Fibroblast of lung (primary cell): ENCODE results near the gene DOCK4.

Experiments
- CTCF ChIP-seq, 2 donors: IDR thresholded peaks in 1 of 2; conservative IDR thresholded peaks in 1 of 2; 1 replicate in 1 of 2; 2 replicates in 1 of 2; pipeline ENCODE4 v1.5.1; 2011 to 2012; ENCODE audit warnings: low read length in 2 of 2, control low read depth in 1 of 2, inconsistent platforms in 1 of 2, low read depth in 1 of 2, mild to moderate bottlenecking in 1 of 2
- EZH2 ChIP-seq: IDR thresholded peaks from 2 replicates; pipeline ENCODE4 v1.5.1; 2012; ENCODE audit warnings: low read length, control low read depth, mild to moderate bottlenecking; ENCODE audit errors: missing control alignments

GRCh38 chr7:111900283-111900682, 305.9 kb downstream of the DOCK4 start:
- TF ChIP-seq CTCF (conservative IDR thresholded peaks at IDR 0.05 in 1 of 2, IDR thresholded peaks at IDR 0.05 in 1 of 2; ENCODE audit: low read depth in 1 of 2, low read length in 2 of 2) (no peak), EZH2 (no peak)
